ENCODE measurements around the gene GORASP2. TPM values are rescaled to one million over a fixed set of nuclear protein-coding genes. Genes with fewer than 3 reads are reported as not detected.
A peak's percentile ranks its signal among the peaks of the same experiment; 100 is the strongest.

Gene GORASP2
- polyA plus RNA-seq, 1 donor (not counting 4 experiments of a cell fraction or from before 2014, with no cell fraction given): 125 TPM

DNA sequence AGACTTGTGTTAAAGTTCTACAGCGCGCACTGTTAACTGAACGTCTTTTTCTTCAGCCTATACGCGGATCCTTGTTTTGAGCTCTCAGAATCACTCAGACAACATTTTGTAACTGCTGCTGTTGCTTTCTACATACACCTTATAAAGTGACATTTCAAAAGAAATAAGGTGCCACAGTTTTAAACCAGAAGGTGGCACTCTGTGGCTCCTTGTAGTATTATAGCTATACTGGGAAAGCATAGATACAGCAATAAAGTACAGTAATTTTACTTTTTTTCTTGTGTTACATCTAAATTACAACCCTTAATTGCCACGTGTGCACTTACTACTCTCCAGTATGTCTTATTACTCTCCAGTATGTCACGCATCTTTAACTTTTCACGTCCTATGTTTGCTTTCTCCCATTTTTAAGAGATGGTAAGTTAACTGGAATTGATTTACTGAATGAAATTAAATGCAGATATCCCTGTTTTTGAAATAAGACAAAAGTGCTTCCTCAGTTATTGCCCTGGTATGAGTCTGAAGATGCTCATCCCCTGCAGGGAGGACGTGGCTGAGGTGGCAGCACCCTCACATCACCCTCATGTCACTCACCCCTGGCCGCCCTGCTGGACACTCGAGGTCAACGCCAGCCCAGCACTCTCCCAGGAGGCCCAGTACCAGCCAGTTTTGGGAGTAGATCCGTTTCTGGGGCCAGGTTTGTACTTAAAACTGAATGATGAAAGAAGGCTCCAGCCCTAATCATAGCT, 37.8 kb downstream of the GORASP2 start:
- Histone ChIP-seq H3K79me2 (ENCODE audit: control insufficient read depth, insufficient read depth, low read length) (no peaks in the 10 kb centered on the region), H3K4me3 (ENCODE audit: control insufficient read depth in 2 of 3, extremely low read depth in 1 of 3, insufficient read depth in 2 of 3, low read depth in 1 of 3, low read length in 3 of 3) (peak overlapping the region in 1 of 3 experiments; percentile 27), H3K27me3 (ENCODE audit: control insufficient read depth, extremely low read depth, insufficient read depth, low read length) (no peaks in the 10 kb centered on the region), H2AFZ (ENCODE audit: control insufficient read depth, low read length) (no peak overlapping the region), H3K9me3 (ENCODE audit: control insufficient read depth, low read depth, low read length) (no peaks in the 10 kb centered on the region), H3K36me3 (ENCODE audit: control insufficient read depth in 2 of 2, extremely low read depth in 1 of 2, insufficient read depth in 2 of 2, low read length in 2 of 2) (peaks cover 15 to 21% of the 10 kb centered on the region in 2 experiments), H3K4me1 (ENCODE audit: control insufficient read depth, extremely low read depth, insufficient read depth, low read length) (peaks cover 23% of the 10 kb centered on the region), H3K9me1 (ENCODE audit: control insufficient read depth, extremely low read depth, insufficient read depth, low read length) (no peaks in the 10 kb centered on the region), H3K4me2 (ENCODE audit: control insufficient read depth, extremely low read depth, insufficient read depth, low read depth, low read length) (peak overlapping the region; percentile 53), H4K20me1 (ENCODE audit: control insufficient read depth, extremely low read depth, insufficient read depth, low read length) (peaks cover 4% of the 10 kb centered on the region), H3K9ac (ENCODE audit: control insufficient read depth, extremely low read depth, insufficient read depth, low read length) (peak overlapping the region; percentile 17), H3K27ac (ENCODE audit: control insufficient read depth, insufficient read depth, low read length) (peak overlapping the region; percentile 55)
- FAIRE-seq: no peak
- no peak for DNase-seq (ENCODE audit: low read depth, low spot score)
- dilution Hi-C loops (cut with MboI; ENCODE audit: extremely low pct_ligation_motif_present, low sequenced_read_pairs): no loop called here
- TF ChIP-seq EZH2 (IDR thresholded peaks at IDR 0.05; ENCODE audit: low read length): no peak
- TF ChIP-seq, protein P1, sequence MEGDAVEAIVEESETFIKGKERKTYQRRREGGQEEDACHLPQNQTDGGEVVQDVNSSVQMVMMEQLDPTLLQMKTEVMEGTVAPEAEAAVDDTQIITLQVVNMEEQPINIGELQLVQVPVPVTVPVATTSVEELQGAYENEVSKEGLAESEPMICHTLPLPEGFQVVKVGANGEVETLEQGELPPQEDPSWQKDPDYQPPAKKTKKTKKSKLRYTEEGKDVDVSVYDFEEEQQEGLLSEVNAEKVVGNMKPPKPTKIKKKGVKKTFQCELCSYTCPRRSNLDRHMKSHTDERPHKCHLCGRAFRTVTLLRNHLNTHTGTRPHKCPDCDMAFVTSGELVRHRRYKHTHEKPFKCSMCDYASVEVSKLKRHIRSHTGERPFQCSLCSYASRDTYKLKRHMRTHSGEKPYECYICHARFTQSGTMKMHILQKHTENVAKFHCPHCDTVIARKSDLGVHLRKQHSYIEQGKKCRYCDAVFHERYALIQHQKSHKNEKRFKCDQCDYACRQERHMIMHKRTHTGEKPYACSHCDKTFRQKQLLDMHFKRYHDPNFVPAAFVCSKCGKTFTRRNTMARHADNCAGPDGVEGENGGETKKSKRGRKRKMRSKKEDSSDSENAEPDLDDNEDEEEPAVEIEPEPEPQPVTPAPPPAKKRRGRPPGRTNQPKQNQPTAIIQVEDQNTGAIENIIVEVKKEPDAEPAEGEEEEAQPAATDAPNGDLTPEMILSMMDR (optimal IDR thresholded peaks at IDR 0.05 in 1 of 3, IDR thresholded peaks at IDR 0.05 in 1 of 3, conservative IDR thresholded peaks at IDR 0.05 in 1 of 3; ENCODE audit: extremely low read depth in 1 of 3, insufficient read depth in 2 of 3, low read length in 3 of 3): peak in 1 of 3 experiments; percentile 30

DNA sequence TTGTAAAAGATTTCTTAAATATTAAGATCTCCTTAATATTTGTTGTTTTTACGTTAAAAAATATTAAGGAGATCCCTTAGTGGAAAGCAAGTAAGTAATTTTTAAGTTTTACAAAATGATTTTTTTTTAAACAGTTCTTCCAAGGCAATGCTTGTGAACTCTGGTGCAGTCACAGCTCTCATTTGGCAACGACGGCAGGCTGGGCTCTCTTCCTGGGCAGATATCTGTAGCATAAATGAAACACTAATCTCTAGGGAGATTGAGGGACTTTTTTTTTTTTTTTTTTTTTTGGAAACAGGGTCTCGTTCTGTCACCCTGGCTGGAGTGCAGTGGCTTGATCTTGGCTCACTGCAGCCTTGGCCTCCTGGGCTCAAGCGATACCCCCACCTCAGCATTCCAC, 38.5 kb downstream of the GORASP2 start:
- Histone ChIP-seq H3K79me2 (ENCODE audit: control insufficient read depth, insufficient read depth, low read length) (no peaks in the 10 kb centered on the region), H4K20me1 (ENCODE audit: control insufficient read depth, extremely low read depth, insufficient read depth, low read length) (peaks cover 4% of the 10 kb centered on the region), H3K4me2 (ENCODE audit: control insufficient read depth, extremely low read depth, insufficient read depth, low read depth, low read length) (no peak overlapping the region), H3K4me1 (ENCODE audit: control insufficient read depth, extremely low read depth, insufficient read depth, low read length) (peaks cover 23% of the 10 kb centered on the region), H3K27ac (ENCODE audit: control insufficient read depth, insufficient read depth, low read length) (no peak overlapping the region), H3K4me3 (ENCODE audit: control insufficient read depth in 2 of 3, extremely low read depth in 1 of 3, insufficient read depth in 2 of 3, low read depth in 1 of 3, low read length in 3 of 3) (no peak overlapping the region), H3K9me1 (ENCODE audit: control insufficient read depth, extremely low read depth, insufficient read depth, low read length) (no peaks in the 10 kb centered on the region), H2AFZ (ENCODE audit: control insufficient read depth, low read length) (no peak overlapping the region), H3K9ac (ENCODE audit: control insufficient read depth, extremely low read depth, insufficient read depth, low read length) (no peak overlapping the region), H3K36me3 (ENCODE audit: control insufficient read depth in 2 of 2, extremely low read depth in 1 of 2, insufficient read depth in 2 of 2, low read length in 2 of 2) (peaks cover 13 to 20% of the 10 kb centered on the region in 2 experiments), H3K9me3 (ENCODE audit: control insufficient read depth, low read depth, low read length) (no peaks in the 10 kb centered on the region), H3K27me3 (ENCODE audit: control insufficient read depth, extremely low read depth, insufficient read depth, low read length) (no peaks in the 10 kb centered on the region)
- DNase-seq (ENCODE audit: low read depth, low spot score) (no peak), FAIRE-seq (no peak)
- no peak for TF ChIP-seq EZH2 (IDR thresholded peaks at IDR 0.05; ENCODE audit: low read length)
- TF ChIP-seq, protein P1 (optimal IDR thresholded peaks at IDR 0.05 in 1 of 3, IDR thresholded peaks at IDR 0.05 in 1 of 3, conservative IDR thresholded peaks at IDR 0.05 in 1 of 3; ENCODE audit: extremely low read depth in 1 of 3, insufficient read depth in 2 of 3, low read length in 3 of 3): no peak
- dilution Hi-C loops (cut with MboI; ENCODE audit: extremely low pct_ligation_motif_present, low sequenced_read_pairs): no loop called here
